ENCODE data around the gene MT4. TPM values are rescaled to one million over a fixed set of nuclear protein-coding genes. Genes with fewer than 3 reads are reported as not detected.

Gene MT4
- not detected for polyA plus RNA-seq
- long read RNA-seq, donor 1 = 0 reads
- long read RNA-seq, donor 2 = 0 reads
- long read RNA-seq, donor 3 = 0 reads
- long read RNA-seq, donor 4 = 0 reads
- long read RNA-seq, donor 5, partial matches to known transcripts = 129 of 447 reads
- long read RNA-seq, donor 5, other reads (novel, unspliced or antisense) = 318 of 447 reads
- long read RNA-seq, donor 6 = 0 reads
- long read RNA-seq, donor 7 = 0 reads
- long read RNA-seq, donor 8 = 0 reads
- long read RNA-seq, donor 9 = 0 reads
- long read RNA-seq, donor 10 = 0 reads

DNA sequence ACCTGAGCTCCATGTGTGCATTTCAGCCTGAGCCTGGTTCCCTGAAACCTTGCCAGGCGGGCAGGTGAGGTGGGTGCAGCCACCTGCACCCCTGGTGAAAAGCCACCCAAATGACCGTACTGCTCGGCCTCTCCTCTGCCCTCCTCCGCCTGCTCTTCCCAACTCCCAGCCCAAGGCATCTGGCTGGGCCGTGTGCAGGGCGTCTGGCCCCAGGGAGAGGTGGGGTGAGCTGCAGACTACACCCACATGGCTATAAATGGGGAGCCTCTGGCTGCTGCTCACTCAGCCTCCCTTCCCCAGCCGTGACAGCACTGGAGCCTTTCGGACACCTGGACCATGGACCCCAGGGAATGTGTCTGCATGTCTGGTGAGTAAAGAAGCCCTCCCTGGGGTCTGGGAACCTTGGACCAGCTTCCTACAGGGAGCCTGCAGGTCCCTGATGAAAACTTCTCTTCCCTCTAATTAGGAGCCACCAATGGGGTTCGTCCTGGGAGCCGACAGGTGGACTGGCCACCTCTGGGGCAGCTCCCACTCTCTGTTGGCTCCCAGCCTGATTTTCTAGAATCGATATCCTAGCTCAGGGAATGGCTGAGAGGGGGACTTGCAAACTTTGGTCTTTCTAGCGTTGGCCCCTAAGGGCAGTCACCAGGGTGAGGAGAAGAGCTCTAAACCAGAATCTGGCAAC is at the start of gene MT4:
TSS of gene MT4 (plus strand) at position 281 of the 685 bp plus-strand sequence. CDS start at position 337, 56 bp downstream.
- Histone ChIP-seq H3K27me3 (ENCODE audit: control insufficient read depth in 3 of 3, insufficient read depth in 3 of 3, low read length in 3 of 3) (peaks cover 0 to 5% (median 0%) of the 10 kb centered on the region in 3 donors), H3K4me1 (ENCODE audit: control insufficient read depth in 3 of 3, insufficient read depth in 2 of 3, low read depth in 1 of 3, low read length in 2 of 3) (no peaks in the 10 kb centered on the region), H3K4me3 (ENCODE audit: low read depth in 1 of 3, low read length in 3 of 3) (no peak within 1 kb of the TSS), H3K27ac (ENCODE audit: low read depth in 1 of 3, low read length in 2 of 3) (no peak within 1 kb of the TSS), H3K36me3 (ENCODE audit: control insufficient read depth in 3 of 3, insufficient read depth in 2 of 3, low read depth in 1 of 3, low read length in 3 of 3) (no peaks in the 10 kb centered on the region), H3K9me3 (ENCODE audit: control insufficient read depth in 2 of 2, insufficient read depth in 1 of 2, low read depth in 1 of 2, low read length in 1 of 2) (no peaks in the 10 kb centered on the region)
- DNase-seq = no peak
- WGBS, 3 donors = 52 to 79% (median 64%) methylated on average over 12 of the region's 12 CpGs
- FAIRE-seq = no peak

- peaks cover 2 to 9% (median 3%) of the 10 kb centered on the region in 3 donors for H3K4me1 ChIP-seq (ENCODE audit: control insufficient read depth in 3 of 3, insufficient read depth in 2 of 3, low read depth in 1 of 3, low read length in 2 of 3)
Observed at GRCh38 chr16:56515665-56516064, 49.2 kb upstream of the MT4 start.

DNA sequence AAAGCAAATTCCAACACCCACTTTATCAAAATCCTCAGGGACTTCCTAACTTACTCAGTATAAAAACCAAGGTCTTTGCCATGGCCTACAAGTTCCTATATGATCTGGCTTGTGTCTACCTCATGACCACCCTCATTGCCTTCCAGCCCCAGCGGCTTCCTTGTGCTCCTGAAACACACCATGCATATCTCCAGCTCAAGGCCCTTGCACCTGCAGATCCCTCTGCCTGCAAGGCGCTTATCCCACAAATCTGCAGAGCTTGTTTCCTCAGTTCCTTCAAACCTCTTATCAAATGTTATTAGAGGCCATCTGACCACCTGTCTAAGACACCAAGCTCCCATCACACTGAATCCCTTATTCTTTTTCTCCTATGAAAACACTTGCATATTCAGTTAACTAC is 47.7 kb upstream of the MT4 start:
- H3K4me1 ChIP-seq (ENCODE audit: control insufficient read depth in 3 of 3, insufficient read depth in 2 of 3, low read depth in 1 of 3, low read length in 2 of 3) = peaks cover 2 to 9% (median 3%) of the 10 kb centered on the region in 3 donors
- H3K36me3 ChIP-seq (ENCODE audit: control insufficient read depth in 3 of 3, insufficient read depth in 2 of 3, low read depth in 1 of 3, low read length in 3 of 3) = no peaks in the 10 kb centered on the region

More at GRCh38 chr16:56515665-56516064, 49.2 kb upstream of the MT4 start:
- 84 to 88% (median 85%) methylated on average over 6 of the region's 6 CpGs for WGBS, 3 donors
- no peaks in the 10 kb centered on the region for H3K27me3 ChIP-seq (ENCODE audit: control insufficient read depth in 3 of 3, insufficient read depth in 3 of 3, low read length in 3 of 3)
- H3K27ac ChIP-seq (ENCODE audit: low read depth in 1 of 3, low read length in 2 of 3) = no peak overlapping the region
- H3K9me3 ChIP-seq (ENCODE audit: control insufficient read depth in 2 of 2, insufficient read depth in 1 of 2, low read depth in 1 of 2, low read length in 1 of 2) = no peaks in the 10 kb centered on the region
- peaks cover 0 to 1% (median 0%) of the 10 kb centered on the region in 3 donors for H3K36me3 ChIP-seq (ENCODE audit: control insufficient read depth in 3 of 3, insufficient read depth in 2 of 3, low read depth in 1 of 3, low read length in 3 of 3)
- no peak for DNase-seq
- H3K4me3 ChIP-seq (ENCODE audit: low read depth in 1 of 3, low read length in 3 of 3) = no peak overlapping the region
- no peak for FAIRE-seq

GRCh38 chr16:56518425-56518824 is 46.4 kb upstream of the MT4 start:
- no peak overlapping the region for H3K27ac ChIP-seq (ENCODE audit: low read depth in 1 of 3, low read length in 2 of 3)

More for the DNA sequence above, 47.7 kb upstream of the MT4 start:
- Histone ChIP-seq H3K4me3 (ENCODE audit: low read depth in 1 of 3, low read length in 3 of 3) (no peak overlapping the region), H3K27me3 (ENCODE audit: control insufficient read depth in 3 of 3, insufficient read depth in 3 of 3, low read length in 3 of 3) (no peaks in the 10 kb centered on the region), H3K9me3 (ENCODE audit: control insufficient read depth in 2 of 2, insufficient read depth in 1 of 2, low read depth in 1 of 2, low read length in 1 of 2) (no peaks in the 10 kb centered on the region), H3K27ac (ENCODE audit: low read depth in 1 of 3, low read length in 2 of 3) (no peak overlapping the region)
- DNase-seq (no peak), FAIRE-seq (no peak)
- 87 to 92% (median 92%) methylated on average over 2 of the region's 2 CpGs for WGBS, 3 donors

GRCh38 chr16:56519459-56520250 is 45.2 kb upstream of the MT4 start, which contains the start of gene BBS2:
BBS2 (minus strand) TSS chr16:56520024; CDS start chr16:56519862, 162 bp downstream.
- 0 to 1% (median 1%) methylated on average over 58 to 65 of the region's 65 CpGs for WGBS, 3 donors
- no peaks in the 10 kb centered on the region for H3K36me3 ChIP-seq (ENCODE audit: control insufficient read depth in 3 of 3, insufficient read depth in 2 of 3, low read depth in 1 of 3, low read length in 3 of 3)
- H3K27me3 ChIP-seq (ENCODE audit: control insufficient read depth in 3 of 3, insufficient read depth in 3 of 3, low read length in 3 of 3) = no peaks in the 10 kb centered on the region
- no peaks in the 10 kb centered on the region for H3K9me3 ChIP-seq (ENCODE audit: control insufficient read depth in 2 of 2, insufficient read depth in 1 of 2, low read depth in 1 of 2, low read length in 1 of 2)
- peak; percentile 93 to 96 for DNase-seq
- FAIRE-seq = no peak
- peak within 1 kb of the TSS; percentile 89 to 96 (median 94) for H3K27ac ChIP-seq (ENCODE audit: low read depth in 1 of 3, low read length in 2 of 3)
- H3K4me3 ChIP-seq (ENCODE audit: low read depth in 1 of 3, low read length in 3 of 3) = peak within 1 kb of the TSS; percentile 85 to 93 (median 92)
- H3K4me1 ChIP-seq (ENCODE audit: control insufficient read depth in 3 of 3, insufficient read depth in 2 of 3, low read depth in 1 of 3, low read length in 2 of 3) = peaks cover 2 to 9% (median 3%) of the 10 kb centered on the region in 3 donors

More at GRCh38 chr16:56518425-56518824, 46.4 kb upstream of the MT4 start:
- Histone ChIP-seq H3K4me1 (ENCODE audit: control insufficient read depth in 3 of 3, insufficient read depth in 2 of 3, low read depth in 1 of 3, low read length in 2 of 3) (peaks cover 2 to 9% (median 3%) of the 10 kb centered on the region in 3 donors), H3K36me3 (ENCODE audit: control insufficient read depth in 3 of 3, insufficient read depth in 2 of 3, low read depth in 1 of 3, low read length in 3 of 3) (no peaks in the 10 kb centered on the region), H3K9me3 (ENCODE audit: control insufficient read depth in 2 of 2, insufficient read depth in 1 of 2, low read depth in 1 of 2, low read length in 1 of 2) (no peaks in the 10 kb centered on the region), H3K27me3 (ENCODE audit: control insufficient read depth in 3 of 3, insufficient read depth in 3 of 3, low read length in 3 of 3) (no peaks in the 10 kb centered on the region), H3K4me3 (ENCODE audit: low read depth in 1 of 3, low read length in 3 of 3) (no peak overlapping the region)
- FAIRE-seq (no peak), DNase-seq (peak in 1 of 2 donors; percentile 17)
- WGBS, 3 donors = 35 to 70% (median 45%) methylated on average over 7 of the region's 7 CpGs

DNA sequence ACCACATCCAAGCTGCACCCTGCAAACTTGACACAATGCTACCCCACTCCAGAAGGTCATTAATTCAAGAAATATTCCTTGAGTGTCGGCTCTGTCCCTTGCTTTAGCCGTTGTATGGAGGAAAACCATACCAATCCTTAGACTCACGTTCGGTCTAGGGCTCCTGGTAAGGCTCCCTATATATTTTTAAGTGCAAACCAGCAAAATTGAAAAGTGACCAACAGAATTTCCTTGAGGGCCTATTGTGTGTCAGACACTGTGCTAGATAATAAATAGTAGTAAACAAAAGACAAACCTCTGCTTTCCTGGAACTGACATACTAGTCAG is 44.7 kb upstream of the MT4 start:
- H3K4me1 ChIP-seq (ENCODE audit: control insufficient read depth in 3 of 3, insufficient read depth in 2 of 3, low read depth in 1 of 3, low read length in 2 of 3) = peaks cover 2 to 9% (median 3%) of the 10 kb centered on the region in 3 donors
- no peaks in the 10 kb centered on the region for H3K36me3 ChIP-seq (ENCODE audit: control insufficient read depth in 3 of 3, insufficient read depth in 2 of 3, low read depth in 1 of 3, low read length in 3 of 3)
- 11 to 23% (median 12%) methylated on average over 4 of the region's 4 CpGs for WGBS, 3 donors
- H3K27ac ChIP-seq (ENCODE audit: low read depth in 1 of 3, low read length in 2 of 3) = peak overlapping the region; percentile 82 to 94 (median 89)
- no peaks in the 10 kb centered on the region for H3K27me3 ChIP-seq (ENCODE audit: control insufficient read depth in 3 of 3, insufficient read depth in 3 of 3, low read length in 3 of 3)
- peak overlapping the region in 2 of 3 donors; percentile 85 to 92 for H3K4me3 ChIP-seq (ENCODE audit: low read depth in 1 of 3, low read length in 3 of 3)
- FAIRE-seq (no peak), DNase-seq (no peak)
- H3K9me3 ChIP-seq (ENCODE audit: control insufficient read depth in 2 of 2, insufficient read depth in 1 of 2, low read depth in 1 of 2, low read length in 1 of 2) = no peaks in the 10 kb centered on the region

GRCh38 chr16:56525236-56525635 is 39.6 kb upstream of the MT4 start:
- Histone ChIP-seq H3K36me3 (ENCODE audit: control insufficient read depth in 3 of 3, insufficient read depth in 2 of 3, low read depth in 1 of 3, low read length in 3 of 3) (no peaks in the 10 kb centered on the region), H3K27me3 (ENCODE audit: control insufficient read depth in 3 of 3, insufficient read depth in 3 of 3, low read length in 3 of 3) (peaks cover 0 to 3% (median 0%) of the 10 kb centered on the region in 3 donors), H3K9me3 (ENCODE audit: control insufficient read depth in 2 of 2, insufficient read depth in 1 of 2, low read depth in 1 of 2, low read length in 1 of 2) (no peaks in the 10 kb centered on the region), H3K4me1 (ENCODE audit: control insufficient read depth in 3 of 3, insufficient read depth in 2 of 3, low read depth in 1 of 3, low read length in 2 of 3) (peaks cover 2 to 4% (median 3%) of the 10 kb centered on the region in 3 donors), H3K27ac (ENCODE audit: low read depth in 1 of 3, low read length in 2 of 3) (no peak overlapping the region), H3K4me3 (ENCODE audit: low read depth in 1 of 3, low read length in 3 of 3) (no peak overlapping the region)
- no peak for FAIRE-seq
- WGBS, 3 donors = 78 to 90% (median 88%) methylated on average over 9 of the region's 9 CpGs
- DNase-seq = no peak

DNA sequence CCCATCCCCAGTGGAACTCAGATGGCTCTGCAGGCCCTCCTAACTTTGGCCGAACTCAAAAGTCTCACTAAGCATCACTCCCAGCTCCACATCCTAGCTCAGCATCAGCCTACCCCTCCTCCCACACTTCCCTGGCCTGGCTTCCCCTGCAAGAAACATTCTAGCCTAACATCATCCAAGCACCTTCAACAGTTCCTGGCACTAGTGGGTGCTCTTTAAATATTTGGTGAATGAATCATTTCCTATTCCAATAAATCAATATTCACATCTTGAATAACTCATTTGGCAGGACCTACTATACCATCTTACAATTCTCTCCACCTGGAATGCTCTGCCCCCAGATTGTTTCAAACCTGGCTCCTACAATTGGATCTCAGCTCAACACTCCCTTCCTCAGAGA is 34.0 kb upstream of the MT4 start:
- H3K27ac ChIP-seq (ENCODE audit: low read depth in 1 of 3, low read length in 2 of 3) = no peak overlapping the region
- H3K36me3 ChIP-seq (ENCODE audit: control insufficient read depth in 3 of 3, insufficient read depth in 2 of 3, low read depth in 1 of 3, low read length in 3 of 3) = no peaks in the 10 kb centered on the region
- DNase-seq (no peak), FAIRE-seq (no peak)
- H3K9me3 ChIP-seq (ENCODE audit: control insufficient read depth in 2 of 2, insufficient read depth in 1 of 2, low read depth in 1 of 2, low read length in 1 of 2) = no peaks in the 10 kb centered on the region
- H3K27me3 ChIP-seq (ENCODE audit: control insufficient read depth in 3 of 3, insufficient read depth in 3 of 3, low read length in 3 of 3) = peaks cover 0 to 11% (median under 1%) of the 10 kb centered on the region in 3 donors
- no peaks in the 10 kb centered on the region for H3K4me1 ChIP-seq (ENCODE audit: control insufficient read depth in 3 of 3, insufficient read depth in 2 of 3, low read depth in 1 of 3, low read length in 2 of 3)
- 79 to 100% (median 95%) methylated on average over 1 of the region's 1 CpG for WGBS, 3 donors
- no peak overlapping the region for H3K4me3 ChIP-seq (ENCODE audit: low read depth in 1 of 3, low read length in 3 of 3)

Measured in small intestine (tissue), 16 donors.